GM18498 (cell line): ENCODE measurements around the gene CCT4.
"Not testable (repeated sequence)": the region's sequence is repeated elsewhere in the genome, so short reads cannot be mapped to it uniquely, and the experiment has no call there.

Source experiments
- ATAC-seq: cut with Tn5 transposase; IDR thresholded peaks from one replicate; pipeline ENCODE4 v1.9.1; 2021; ENCODE audit warnings: mild to moderate bottlenecking, moderate library complexity; ENCODE audit not compliant: unreplicated experiment

Gene CCT4

GRCh38 chr2:61879351-61879750 lies 9.1 kb downstream of the CCT4 start:
- ATAC-seq: not testable (repeated sequence)

- no peak for ATAC-seq
Observed at GRCh38 chr2:61878761-61879160, 9.7 kb downstream of the CCT4 start.

- no peak for ATAC-seq
Observed at GRCh38 chr2:61877571-61878245, 10.7 kb downstream of the CCT4 start.

- no peak for ATAC-seq
Observed at GRCh38 chr2:61876400-61876799, 12.1 kb downstream of the CCT4 start.

- ATAC-seq: not testable (repeated sequence)
Observed at GRCh38 chr2:61866482-61867089, 21.9 kb downstream of the CCT4 start.

GRCh38 chr2:61862085-61862484 lies 26.4 kb downstream of the CCT4 start:
- ATAC-seq: no peak

DNA sequence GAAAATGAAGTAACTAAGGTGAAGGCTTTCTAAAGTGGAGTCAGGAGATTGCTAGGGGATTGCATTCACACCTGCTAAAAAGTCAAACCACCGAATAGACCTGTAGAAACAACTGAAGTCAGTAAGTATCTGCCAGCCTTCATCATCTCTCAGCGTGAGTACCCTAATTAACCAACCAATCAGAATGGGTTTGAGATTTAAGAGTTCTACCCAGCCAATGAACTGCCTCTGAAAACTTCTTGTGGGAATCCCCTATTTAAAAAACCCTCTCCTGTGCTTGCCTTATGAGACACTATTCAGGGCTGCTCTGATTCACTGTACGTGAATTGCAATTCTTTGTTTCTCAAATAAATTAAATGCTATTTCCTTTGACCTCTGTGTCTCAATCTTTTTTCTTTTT lies 31.2 kb downstream of the CCT4 start:
- ATAC-seq: no peak

DNA sequence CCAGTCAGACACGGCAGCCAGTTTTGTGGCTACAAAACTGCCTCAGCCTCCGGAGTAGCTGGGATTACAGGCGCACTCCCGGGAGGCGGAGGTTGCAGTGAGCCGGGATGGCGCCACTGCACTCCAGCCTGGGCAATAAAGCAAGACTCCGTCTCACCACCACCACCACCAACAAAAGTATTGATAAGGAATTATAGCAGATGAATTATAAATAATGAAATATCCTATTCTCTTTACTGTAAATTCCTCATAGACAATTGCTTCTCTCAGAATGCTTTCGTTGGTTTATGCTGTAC lies 33.2 kb downstream of the CCT4 start:
- no peak for ATAC-seq

- peak; percentile 85 for ATAC-seq
Observed at GRCh38 chr2:61854564-61855317, 33.7 kb downstream of the CCT4 start.

- peak; percentile 84 for ATAC-seq
Observed at GRCh38 chr2:61853847-61854563, 34.5 kb downstream of the CCT4 start, which contains the start of gene FAM161A. TSS of gene FAM161A (minus strand) at chr2:61854060. CDS start at chr2:61854041, 19 bp downstream.

DNA sequence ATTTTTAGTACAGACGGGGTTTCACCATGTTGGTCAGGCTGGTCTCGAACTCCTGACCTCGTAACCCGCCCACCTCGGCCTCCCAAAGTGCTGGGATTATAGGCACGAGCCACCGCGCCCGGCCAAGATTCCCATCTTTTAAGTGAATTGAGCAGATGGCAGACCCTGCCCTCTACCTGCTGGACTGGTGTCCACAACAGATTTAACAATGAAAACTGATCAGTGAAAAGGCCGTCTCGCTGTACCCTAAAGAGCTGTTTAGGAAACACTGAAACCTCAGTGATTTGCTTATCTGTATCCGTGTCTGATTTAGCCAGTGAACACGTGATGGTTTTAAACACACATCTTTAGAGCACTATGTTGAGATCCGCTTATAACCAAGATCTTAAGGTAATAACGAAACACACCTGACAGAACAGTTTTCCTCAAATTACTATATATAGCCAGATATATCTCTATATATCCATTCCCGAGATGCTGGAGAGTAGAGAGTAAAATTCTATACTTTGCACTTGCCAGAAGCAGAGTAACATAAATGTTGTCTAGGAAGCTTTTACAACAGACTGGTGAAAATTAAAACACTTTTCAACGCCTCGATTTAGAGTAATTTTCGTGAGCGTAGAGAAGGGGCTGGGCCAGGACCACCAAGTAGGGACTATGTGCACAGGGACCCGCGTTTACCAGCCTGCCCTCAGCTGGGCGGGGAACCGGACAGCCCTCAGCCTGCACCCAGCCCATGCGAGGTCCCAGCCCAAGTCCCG lies 35.2 kb downstream of the CCT4 start:
- ATAC-seq: peak; percentile 71

DNA sequence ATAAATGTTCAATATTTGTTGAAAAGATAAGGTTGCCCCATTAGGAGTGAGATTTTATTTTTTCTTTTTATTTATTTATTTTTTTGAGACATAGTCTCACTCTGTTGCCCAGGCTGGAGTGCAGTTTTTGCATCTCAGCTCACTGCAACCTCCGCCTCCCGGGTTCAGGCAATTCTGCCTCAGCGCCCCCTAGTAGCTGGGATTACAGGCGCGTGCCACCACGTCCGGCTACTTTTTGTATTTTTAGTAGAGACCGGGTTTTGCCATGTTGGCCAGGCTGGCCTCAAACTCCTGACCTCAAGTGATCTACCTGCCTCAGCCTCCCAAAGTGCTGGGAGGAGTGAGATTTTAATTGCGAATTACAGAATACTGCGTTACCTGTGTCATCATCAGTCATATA lies 37.2 kb downstream of the CCT4 start:
- not testable (repeated sequence) for ATAC-seq

DNA sequence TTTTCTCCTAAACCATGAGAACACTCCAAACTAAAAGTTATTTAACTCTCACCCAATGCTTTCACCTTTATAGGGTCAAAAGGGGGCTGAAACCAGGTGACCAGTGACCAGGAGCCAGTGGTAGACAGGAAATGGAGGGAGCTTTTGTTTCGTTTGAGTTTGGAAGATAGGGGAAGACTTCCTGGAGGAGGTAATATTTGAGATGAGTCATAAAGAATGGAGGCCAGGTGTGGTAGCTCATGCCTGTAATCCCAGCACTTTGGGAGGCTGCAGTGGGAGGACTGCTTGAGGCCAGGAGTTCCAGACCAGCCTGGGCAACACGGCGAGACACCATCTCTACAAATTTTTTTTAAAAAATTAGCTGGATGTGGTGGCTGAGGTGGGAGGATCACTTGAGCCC lies 43.1 kb downstream of the CCT4 start:
- no peak for ATAC-seq

- ATAC-seq: no peak
Observed at GRCh38 chr2:61841286-61841685, 47.2 kb downstream of the CCT4 start.

GRCh38 chr2:61834893-61835292 lies 53.6 kb downstream of the CCT4 start:
- no peak for ATAC-seq

DNA sequence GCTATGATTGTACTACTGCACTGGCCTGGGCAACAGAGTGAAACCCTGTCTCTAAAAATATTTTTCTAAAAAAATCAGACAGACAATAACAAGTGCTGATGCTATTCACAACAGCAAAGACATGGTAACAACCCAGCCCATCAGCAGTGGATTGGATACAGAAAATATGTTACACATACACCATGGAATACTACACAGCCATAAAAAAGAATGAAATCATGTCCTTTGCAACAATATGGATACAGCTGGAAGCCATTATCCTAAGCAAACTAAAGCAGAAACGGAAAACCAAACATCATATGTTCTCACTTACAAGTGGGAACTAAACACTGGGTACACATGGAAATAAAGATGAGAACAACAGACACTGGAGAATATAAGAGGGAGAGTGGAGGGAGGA lies 54.5 kb downstream of the CCT4 start:
- no peak for ATAC-seq

DNA sequence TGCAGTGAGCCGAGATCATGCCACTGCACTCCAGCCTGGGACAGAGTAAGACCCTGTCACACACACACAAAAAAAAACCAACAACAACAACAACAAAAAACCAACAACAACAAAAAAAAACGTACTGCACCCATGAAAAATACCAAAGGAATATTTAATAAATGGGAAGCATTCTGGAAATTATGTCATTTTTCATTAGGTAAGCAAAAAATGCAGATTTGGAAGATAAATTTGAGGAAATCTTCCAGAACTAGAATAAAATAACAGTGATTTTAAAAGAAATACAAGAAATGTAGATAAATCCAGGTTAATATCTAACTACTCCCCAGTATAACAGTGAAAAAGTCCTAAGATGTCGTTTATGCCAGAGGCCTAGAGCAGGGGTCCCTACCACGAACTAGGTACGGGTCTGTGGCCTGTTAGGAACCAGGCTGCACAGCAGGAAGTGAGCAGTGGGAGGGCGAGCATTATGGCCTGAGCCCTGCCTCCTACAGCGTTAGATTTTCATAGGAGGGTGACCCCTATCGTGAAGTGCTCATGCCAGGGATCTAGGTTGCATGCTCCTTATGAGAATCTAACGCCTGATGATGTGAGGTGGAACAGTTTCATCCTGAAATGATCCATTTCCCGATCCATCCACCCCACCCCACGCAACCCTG lies 56.1 kb downstream of the CCT4 start:
- no peak for ATAC-seq

DNA sequence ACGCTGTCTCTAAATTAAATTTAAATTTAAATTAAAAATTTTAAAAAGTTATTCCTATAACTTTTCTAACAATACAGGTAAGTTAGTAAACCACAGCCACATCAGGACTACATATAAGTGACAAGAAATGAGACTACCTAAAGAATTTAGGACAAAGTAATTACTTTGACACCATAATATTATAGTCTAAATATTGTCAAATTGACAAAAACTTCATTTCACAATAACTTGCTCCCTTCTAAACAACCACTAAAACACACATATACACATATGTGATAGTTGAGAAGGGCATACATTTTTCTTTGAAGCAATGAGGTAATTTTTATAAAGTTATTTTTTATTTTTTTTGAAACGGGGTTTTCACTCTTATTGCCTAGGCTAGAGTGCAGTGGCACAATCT lies 66.2 kb downstream of the CCT4 start:
- no peak for ATAC-seq
